HG02884 (cell line): ENCODE measurements around the gene KCNG2.

ENCODE experiments used
- ATAC-seq: cut with Tn5 transposase; IDR thresholded peaks from one replicate; pipeline ENCODE4 v1.9.1; 2021; ENCODE audit warnings: mild to moderate bottlenecking, moderate library complexity; ENCODE audit not compliant: unreplicated experiment

Gene KCNG2

DNA sequence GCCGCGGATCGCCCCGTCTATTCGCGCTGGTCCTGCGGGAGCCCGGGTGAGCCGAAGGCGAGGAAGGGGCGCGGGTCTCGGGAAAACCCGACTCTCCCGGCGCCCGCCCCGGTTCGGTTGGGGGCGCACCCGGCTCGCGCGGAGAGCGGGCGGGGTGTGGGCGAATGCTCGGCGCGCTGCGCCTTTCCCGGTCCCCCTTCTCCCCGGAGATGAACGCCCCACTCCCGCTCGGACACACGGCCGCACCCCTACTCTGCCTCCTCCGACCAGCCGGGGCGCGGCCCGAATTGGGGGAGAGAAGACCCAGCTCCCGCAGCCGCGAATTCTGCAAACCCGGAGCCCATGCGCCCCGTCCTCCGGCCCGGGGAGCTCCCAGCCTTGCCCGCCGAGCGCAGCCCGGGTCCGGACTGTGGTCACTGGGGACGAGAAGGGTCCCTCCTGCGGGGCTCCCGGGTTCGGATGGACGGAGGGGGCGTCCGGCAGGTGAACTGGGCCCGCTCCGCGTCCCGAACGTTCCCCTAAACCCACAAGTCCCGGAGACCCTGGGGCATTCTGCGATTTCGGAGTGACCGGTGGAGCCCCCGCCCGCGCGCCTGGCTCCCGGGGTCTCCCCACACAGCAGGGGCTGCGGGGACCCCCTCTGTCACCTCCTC is 734 bp downstream of the KCNG2 start:
- ATAC-seq: no peak

GRCh38 chr18:79798999-79799370 is 1.2 kb downstream of the KCNG2 start:
- ATAC-seq: no peak

- ATAC-seq: no peak
Measured at GRCh38 chr18:79799619-79800370, 2.1 kb downstream of the KCNG2 start.

GRCh38 chr18:79800371-79801180 is 2.8 kb downstream of the KCNG2 start:
- no peak for ATAC-seq

- no peak for ATAC-seq
Measured at GRCh38 chr18:79801217-79801616, 3.5 kb downstream of the KCNG2 start.

- ATAC-seq: no peak
Measured at GRCh38 chr18:79801641-79802040, 3.9 kb downstream of the KCNG2 start.

DNA sequence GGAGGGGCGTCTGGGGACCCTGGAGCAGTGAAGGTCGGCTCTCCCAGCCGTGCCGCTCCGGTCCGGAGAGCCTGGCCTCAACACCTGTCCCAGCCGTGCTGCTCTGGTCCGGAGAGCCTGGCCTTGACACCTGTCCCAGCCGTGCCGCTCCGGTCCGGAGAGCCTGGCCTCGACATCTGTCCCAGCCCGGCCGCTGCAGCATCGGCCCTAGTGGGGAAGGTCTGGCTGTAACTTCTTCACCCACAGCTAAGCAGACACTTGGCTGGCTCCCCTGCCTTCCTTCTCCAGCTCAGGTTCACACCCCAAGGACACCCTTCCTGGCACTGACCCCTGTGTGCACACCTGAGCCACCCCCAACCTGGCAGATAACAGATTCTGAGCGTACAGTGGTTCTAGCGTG is 4.6 kb downstream of the KCNG2 start:
- ATAC-seq: no peak

DNA sequence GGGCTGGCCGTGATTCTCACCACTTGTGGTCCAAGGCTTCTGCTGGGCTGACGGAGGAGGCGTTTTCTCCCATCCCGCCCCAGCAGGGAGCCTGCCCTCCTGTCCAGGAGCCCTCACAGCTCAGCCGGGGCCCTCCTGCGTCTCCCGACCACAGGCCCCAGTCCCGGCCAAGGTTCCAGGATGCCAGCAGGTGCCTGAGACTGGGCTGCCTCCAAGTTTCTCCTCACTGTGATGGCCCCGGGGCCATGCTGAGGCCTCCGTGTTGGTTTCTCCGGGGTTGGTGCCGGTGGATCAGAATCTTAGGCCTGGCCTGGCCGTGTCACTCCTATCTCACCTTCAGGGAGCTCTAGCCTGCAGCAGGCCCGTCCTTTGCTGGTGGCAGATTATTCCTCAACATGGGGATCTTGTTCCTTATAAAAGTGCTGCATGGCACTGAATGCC is 5.9 kb downstream of the KCNG2 start:
- no peak for ATAC-seq

DNA sequence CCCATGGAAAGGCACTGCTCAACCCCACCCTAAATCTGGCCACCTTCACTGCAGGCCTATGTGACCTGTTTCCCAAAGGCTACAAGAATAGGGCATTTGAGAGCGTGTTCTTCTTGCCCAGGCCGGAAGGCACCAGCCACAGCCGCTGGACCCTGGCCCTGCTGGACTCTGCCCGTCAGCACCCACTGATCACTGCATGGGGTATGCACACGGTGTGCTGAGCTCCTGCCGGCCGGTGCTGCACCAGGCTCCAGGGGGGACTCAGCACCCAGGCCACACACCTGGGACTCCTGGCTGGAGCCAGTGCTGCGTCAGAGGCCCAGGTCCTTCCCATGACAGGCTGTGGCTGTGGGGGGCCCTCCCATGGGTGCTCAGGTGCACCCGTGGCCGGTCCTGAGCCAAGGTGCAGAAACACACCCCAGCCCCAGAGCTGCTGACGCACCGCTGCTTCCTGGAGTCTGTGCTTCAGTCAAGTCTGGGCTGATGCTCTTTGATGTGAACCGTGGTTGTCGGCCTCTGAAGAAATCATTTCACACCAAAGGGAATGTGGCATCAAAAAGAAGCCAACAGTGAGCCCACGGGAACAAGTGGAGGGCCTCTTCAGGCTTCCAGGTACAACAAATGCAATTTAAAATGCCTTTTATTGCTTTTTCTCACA is 6.5 kb downstream of the KCNG2 start:
- no peak for ATAC-seq

- no peak for ATAC-seq
Measured at GRCh38 chr18:79805211-79805887, 7.6 kb downstream of the KCNG2 start.

DNA sequence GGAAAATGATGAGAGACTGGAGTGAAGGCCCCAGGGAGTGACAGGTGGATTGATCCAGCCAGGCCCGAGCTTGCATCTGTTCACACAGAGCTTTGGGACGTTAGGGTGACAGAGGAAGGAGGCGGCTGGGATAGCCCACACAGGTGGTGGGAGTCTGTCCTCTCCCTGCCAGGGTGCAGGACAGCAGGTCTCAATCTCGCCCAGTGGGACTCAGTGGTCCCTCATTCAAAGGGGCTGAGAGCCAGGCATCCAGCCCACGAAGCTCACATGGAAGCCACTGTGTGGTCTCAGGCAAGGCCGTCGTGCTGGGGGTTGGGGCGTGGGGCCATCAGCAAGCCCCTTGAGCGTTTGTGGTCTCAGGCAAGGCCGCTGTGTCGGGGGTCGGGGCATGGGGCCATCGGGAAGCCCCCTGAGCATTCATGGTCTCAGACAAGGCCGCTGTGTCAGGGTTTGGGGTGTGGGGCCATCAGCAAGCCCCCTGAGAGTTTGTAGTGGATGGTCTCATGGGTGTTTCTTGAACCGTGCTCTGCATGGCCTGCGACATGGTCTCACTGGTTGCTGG is 8.3 kb downstream of the KCNG2 start:
- no peak for ATAC-seq

DNA sequence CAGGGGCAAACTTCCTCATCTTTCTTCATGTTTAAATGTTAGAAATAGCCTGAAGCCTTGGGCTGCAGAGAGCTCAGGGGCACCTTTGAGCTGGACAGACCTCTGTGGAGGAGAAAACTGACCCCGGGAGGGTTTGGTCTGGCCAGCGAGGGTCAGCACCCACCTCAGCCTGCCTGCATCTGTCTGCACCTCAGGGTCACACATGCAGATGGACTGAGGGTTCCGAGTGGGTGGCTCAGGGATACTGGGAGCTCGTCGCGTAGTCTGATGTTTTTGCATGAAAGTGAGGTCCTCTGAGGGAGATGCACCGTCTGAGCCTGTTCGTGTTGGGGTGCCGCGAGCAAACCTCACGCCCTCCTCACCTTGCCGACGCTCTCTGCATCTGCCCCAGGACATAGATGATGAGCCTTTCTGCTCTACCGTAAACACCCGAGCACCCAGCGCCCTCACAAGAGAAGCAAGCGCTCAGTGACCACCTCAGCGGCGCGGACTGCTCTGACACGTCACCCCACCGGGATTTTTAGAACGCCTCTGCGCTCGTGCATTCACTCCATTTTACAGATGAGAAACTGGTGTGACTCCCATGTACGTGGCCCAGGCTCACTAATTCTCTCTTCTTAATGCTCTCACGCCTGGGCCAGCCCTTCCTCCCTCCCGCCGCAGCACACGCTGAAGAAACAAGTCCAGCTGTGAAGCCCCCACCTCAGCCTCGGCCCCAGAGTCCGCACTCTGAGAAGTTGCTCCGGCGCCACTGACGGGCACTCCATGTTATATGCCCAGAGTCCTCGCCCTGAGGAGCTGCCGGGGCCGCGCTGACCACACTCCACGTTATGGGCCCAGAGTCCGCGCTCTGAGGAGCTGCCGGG is 9.5 kb downstream of the KCNG2 start:
- no peak for ATAC-seq

DNA sequence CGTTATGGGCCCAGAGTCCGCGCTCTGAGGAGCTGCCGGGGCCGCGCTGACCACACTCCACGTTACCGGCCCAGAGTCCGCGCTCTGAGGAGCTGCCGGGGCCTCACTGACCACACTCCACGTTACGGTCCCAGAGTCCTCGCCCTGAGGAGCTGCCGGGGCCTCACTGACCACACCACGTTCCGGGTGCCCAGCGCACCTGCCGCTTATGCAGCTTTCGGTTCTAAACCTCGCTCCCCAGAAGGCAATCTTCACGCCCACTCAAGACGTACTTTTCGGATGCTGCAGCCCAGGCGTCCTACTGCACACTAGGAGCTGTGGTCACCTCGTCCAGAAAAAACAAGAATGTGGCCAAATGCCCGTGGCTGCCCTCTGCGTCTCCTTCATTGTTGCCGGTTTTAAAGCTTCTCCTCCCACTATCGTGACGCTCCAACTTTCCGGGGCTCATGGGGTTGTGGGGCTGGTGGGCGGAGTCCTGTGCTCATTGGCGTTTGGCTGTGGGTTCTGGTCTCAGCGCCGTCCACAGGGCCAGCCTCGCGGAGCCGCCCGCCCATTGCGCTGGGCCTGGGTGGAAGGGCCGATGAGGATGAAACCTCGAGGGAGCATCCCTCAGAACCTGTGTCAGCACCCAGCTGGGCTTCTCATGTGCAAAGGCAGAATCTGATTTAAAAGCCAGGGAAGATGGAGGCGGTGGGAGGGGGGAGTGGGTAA is 11.9 kb downstream of the KCNG2 start:
- ATAC-seq: no peak

- ATAC-seq: no peak
Measured at GRCh38 chr18:79812052-79812451, 14.3 kb downstream of the KCNG2 start.

- no peak for ATAC-seq
Measured at GRCh38 chr18:79814373-79814772, 16.6 kb downstream of the KCNG2 start.

DNA sequence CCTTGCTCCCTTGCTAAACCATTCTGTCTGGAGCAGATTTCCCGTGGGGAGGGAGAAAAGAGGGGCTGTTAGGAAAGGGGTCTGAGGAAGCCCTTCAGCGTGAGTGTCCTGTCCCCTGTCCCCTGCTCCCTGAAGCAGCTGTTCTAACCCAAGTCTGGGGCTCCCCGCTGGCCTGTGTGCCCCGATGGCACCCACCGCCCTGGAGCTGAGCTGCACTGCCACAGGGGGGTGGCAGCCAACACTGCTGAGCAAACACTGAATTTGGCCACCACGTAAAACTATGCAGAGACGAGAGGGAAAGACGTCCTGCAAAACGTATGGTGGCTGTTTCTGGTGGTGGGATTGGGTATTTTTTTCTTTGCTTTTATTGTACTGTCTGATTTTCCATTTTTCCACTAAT is 17.9 kb downstream of the KCNG2 start:
- ATAC-seq: no peak

- ATAC-seq: no peak
Measured at GRCh38 chr18:79816092-79816491, 18.4 kb downstream of the KCNG2 start.

GRCh38 chr18:79816981-79817606 is 19.4 kb downstream of the KCNG2 start:
- ATAC-seq: no peak
